BLaER1 (cell line): ENCODE measurements around the gene LRCH1.
A peak's percentile ranks its signal among the peaks of the same experiment; 100 is the strongest.

Experiments used
- H3K27ac ChIP-seq: shearing (Covaris generic); formaldehyde crosslinking; 2 replicates; pipeline ENCODE4 v1.8.1; 2022
- H3K27me3 ChIP-seq: shearing (Covaris generic); formaldehyde crosslinking; 2 replicates; pipeline ENCODE4 v1.8.1; 2022
- H3K36me3 ChIP-seq: shearing (Covaris generic); formaldehyde crosslinking; 2 replicates; pipeline ENCODE4 v1.8.1; 2022
- H3K4me1 ChIP-seq: shearing (Covaris generic); formaldehyde crosslinking; 2 replicates; pipeline ENCODE4 v1.8.1; 2022
- H3K4me2 ChIP-seq: shearing (Covaris generic); formaldehyde crosslinking; 2 replicates; pipeline ENCODE4 v1.8.1; 2022
- H3K4me3 ChIP-seq: shearing (Covaris generic); formaldehyde crosslinking; 2 replicates; pipeline ENCODE4 v1.8.1; 2022
- H3K9ac ChIP-seq: shearing (Covaris generic); formaldehyde crosslinking; 2 replicates; pipeline ENCODE4 v1.8.1; 2022
- H3K9me3 ChIP-seq: shearing (Covaris generic); formaldehyde crosslinking; 2 replicates; pipeline ENCODE4 v1.8.1; 2022
- H4K20me1 ChIP-seq: shearing (Covaris generic); formaldehyde crosslinking; 2 replicates; pipeline ENCODE4 v1.8.1; 2022
- Cebpa-rat ChIP-seq: shearing (Covaris generic); IDR thresholded peaks from 2 replicates; pipeline ENCODE4 v1.8.1; 2022

Gene LRCH1

GRCh38 chr13:46654951-46655350, 102.0 kb downstream of the LRCH1 start:
- TF ChIP-seq Cebpa-rat: no peak

GRCh38 chr13:46655377-46656180, 102.6 kb downstream of the LRCH1 start:
- Histone ChIP-seq H3K4me1 (peaks cover 14% of the 10 kb centered on the region), H4K20me1 (peaks cover 8% of the 10 kb centered on the region; the same call in 1 of the 2 replicates), H3K9me3 (peaks cover 14% of the 10 kb centered on the region; the same call in 1 of the 2 replicates), H3K4me3 (no peak overlapping the region), H3K36me3 (peaks cover 53% of the 10 kb centered on the region), H3K4me2 (0 out of 2 replicates have a peak overlapping the region, but pooled peaks have one; percentile 5), H3K27ac (no peak overlapping the region), H3K27me3 (no peaks in the 10 kb centered on the region), H3K9ac (no peak overlapping the region)
- TF ChIP-seq Cebpa-rat: no peak

More at GRCh38 chr13:46654951-46655350, 102.0 kb downstream of the LRCH1 start:
- peaks cover 14% of the 10 kb centered on the region for H3K4me1 ChIP-seq
- no peak overlapping the region for H3K9ac ChIP-seq
- no peak overlapping the region for H3K4me3 ChIP-seq
- no peak overlapping the region for H3K27ac ChIP-seq
- H3K9me3 ChIP-seq: peaks cover 14% of the 10 kb centered on the region; the same call in 1 of the 2 replicates
- H3K4me2 ChIP-seq: 0 out of 2 replicates have a peak overlapping the region, but pooled peaks have one; percentile 5
- H3K36me3 ChIP-seq: peaks cover 48% of the 10 kb centered on the region
- peaks cover 11% of the 10 kb centered on the region; the same call in 1 of the 2 replicates for H4K20me1 ChIP-seq
- H3K27me3 ChIP-seq: no peaks in the 10 kb centered on the region

- Histone ChIP-seq H3K27me3 (no peaks in the 10 kb centered on the region), H3K27ac (no peak overlapping the region), H3K9ac (no peak overlapping the region), H4K20me1 (peaks cover 8% of the 10 kb centered on the region; the same call in 1 of the 2 replicates), H3K9me3 (peaks cover 7% of the 10 kb centered on the region; the same call in 1 of the 2 replicates), H3K4me2 (no peak overlapping the region), H3K36me3 (peaks cover 41% of the 10 kb centered on the region), H3K4me1 (peaks cover 14% of the 10 kb centered on the region), H3K4me3 (no peak overlapping the region)
- no peak for TF ChIP-seq Cebpa-rat
Observed at GRCh38 chr13:46656786-46657185, 103.8 kb downstream of the LRCH1 start.

- no peak for TF ChIP-seq Cebpa-rat
- no peak overlapping the region for H3K4me2 ChIP-seq
- peaks cover 7% of the 10 kb centered on the region; the same call in 1 of the 2 replicates for H3K9me3 ChIP-seq
- H3K4me3 ChIP-seq: no peak overlapping the region
- H3K36me3 ChIP-seq: peaks cover 22% of the 10 kb centered on the region
- H4K20me1 ChIP-seq: peaks cover 23% of the 10 kb centered on the region; the same call in 1 of the 2 replicates
- H3K9ac ChIP-seq: no peak overlapping the region
- no peak overlapping the region for H3K27ac ChIP-seq
- peaks cover 14% of the 10 kb centered on the region for H3K4me1 ChIP-seq
- no peaks in the 10 kb centered on the region for H3K27me3 ChIP-seq
Observed at GRCh38 chr13:46659413-46660065, 106.6 kb downstream of the LRCH1 start.

GRCh38 chr13:46660416-46660815, 107.4 kb downstream of the LRCH1 start:
- no peak overlapping the region for H3K27ac ChIP-seq

GRCh38 chr13:46660857-46661256, 107.9 kb downstream of the LRCH1 start:
- Histone ChIP-seq H3K9ac (no peak overlapping the region), H4K20me1 (peaks cover 21% of the 10 kb centered on the region; the same call in 1 of the 2 replicates), H3K4me1 (peaks cover 8% of the 10 kb centered on the region), H3K4me3 (no peak overlapping the region), H3K4me2 (no peak overlapping the region), H3K9me3 (peaks cover 7% of the 10 kb centered on the region; the same call in 1 of the 2 replicates), H3K27ac (no peak overlapping the region), H3K27me3 (no peaks in the 10 kb centered on the region), H3K36me3 (peaks cover 22% of the 10 kb centered on the region)
- no peak for TF ChIP-seq Cebpa-rat

More at GRCh38 chr13:46660416-46660815, 107.4 kb downstream of the LRCH1 start:
- Histone ChIP-seq H3K9ac (no peak overlapping the region), H3K4me3 (no peak overlapping the region), H3K27me3 (no peaks in the 10 kb centered on the region), H3K4me1 (peaks cover 8% of the 10 kb centered on the region), H3K9me3 (peaks cover 7% of the 10 kb centered on the region; the same call in 1 of the 2 replicates), H3K4me2 (no peak overlapping the region), H3K36me3 (peaks cover 22% of the 10 kb centered on the region), H4K20me1 (peaks cover 19% of the 10 kb centered on the region; the same call in 1 of the 2 replicates)
- no peak for TF ChIP-seq Cebpa-rat

GRCh38 chr13:46662690-46663089, 109.7 kb downstream of the LRCH1 start:
- Histone ChIP-seq H3K4me1 (peaks cover 24% of the 10 kb centered on the region), H3K9ac (no peak overlapping the region), H3K27ac (no peak overlapping the region), H4K20me1 (peaks cover 26% of the 10 kb centered on the region; the same call in 1 of the 2 replicates), H3K27me3 (no peaks in the 10 kb centered on the region), H3K4me2 (no peak overlapping the region), H3K9me3 (peaks cover 7% of the 10 kb centered on the region; the same call in 1 of the 2 replicates), H3K4me3 (no peak overlapping the region), H3K36me3 (peaks cover 22% of the 10 kb centered on the region)
- TF ChIP-seq Cebpa-rat: no peak

GRCh38 chr13:46663206-46664037, 110.5 kb downstream of the LRCH1 start:
- Histone ChIP-seq H3K4me1 (peaks cover 31% of the 10 kb centered on the region), H3K36me3 (peaks cover 19% of the 10 kb centered on the region), H3K4me2 (no peak overlapping the region)

GRCh38 chr13:46664195-46664594, 111.2 kb downstream of the LRCH1 start:
- Histone ChIP-seq H3K27ac (no peak overlapping the region), H3K9ac (no peak overlapping the region), H3K36me3 (peaks cover 16% of the 10 kb centered on the region), H3K4me1 (peaks cover 37% of the 10 kb centered on the region), H4K20me1 (peaks cover 26% of the 10 kb centered on the region; the same call in 1 of the 2 replicates), H3K4me2 (no peak overlapping the region), H3K27me3 (no peaks in the 10 kb centered on the region), H3K9me3 (peaks cover 6% of the 10 kb centered on the region; the same call in 1 of the 2 replicates), H3K4me3 (no peak overlapping the region)
- TF ChIP-seq Cebpa-rat: no peak

More at GRCh38 chr13:46663206-46664037, 110.5 kb downstream of the LRCH1 start:
- Histone ChIP-seq H3K9ac (no peak overlapping the region), H3K27ac (no peak overlapping the region), H3K27me3 (no peaks in the 10 kb centered on the region), H3K9me3 (peaks cover 7% of the 10 kb centered on the region; the same call in 1 of the 2 replicates), H4K20me1 (peaks cover 26% of the 10 kb centered on the region; the same call in 1 of the 2 replicates), H3K4me3 (no peak overlapping the region)
- TF ChIP-seq Cebpa-rat: no peak
